Spleen (tissue), 11 donors: ENCODE results near the gene EIF4A3. TPM values are rescaled to one million over a fixed set of nuclear protein-coding genes. Genes with fewer than 3 reads are reported as not detected.

Experiments used
- DNase-seq: peaks from one replicate; pipeline ENCODE4 v3.0.0-alpha.2; 2020
- H3K27ac ChIP-seq, 8 donors: fragments of 200-600 bp; sonication (generic) in 7 of 8; 1 replicate in 4 of 8; 2 replicates in 4 of 8; pipeline versions ENCODE4 v1.5.0 to v1.8.0; 2016 to 2021; ENCODE audit warnings: inconsistent platforms in 4 of 8, mild to moderate bottlenecking in 4 of 8, moderate library complexity in 1 of 8
- H3K27me3 ChIP-seq, 7 donors: fragments of 200-600 bp; sonication (generic) in 6 of 7; replicated peaks in 1 of 7; 1 replicate in 4 of 7; 2 replicates in 3 of 7; pipeline versions ENCODE4 v1.5.0 to v1.8.0; 2016 to 2021; ENCODE audit warnings: inconsistent platforms in 3 of 7, mild to moderate bottlenecking in 1 of 7
- H3K36me3 ChIP-seq, 6 donors: fragments of 200-600 bp; sonication (generic) in 5 of 6; 1 replicate in 4 of 6; 2 replicates in 2 of 6; pipeline versions ENCODE4 v1.5.0 to v1.8.0; 2016 to 2021; ENCODE audit warnings: inconsistent platforms in 2 of 6
- H3K4me1 ChIP-seq, 6 donors: fragments of 200-600 bp; sonication (generic) in 5 of 6; 1 replicate in 3 of 6; 2 replicates in 3 of 6; pipeline versions ENCODE4 v1.5.0 to v1.8.0; 2016 to 2021; ENCODE audit warnings: inconsistent platforms in 3 of 6
- H3K4me3 ChIP-seq, 8 donors: fragments of 200-600 bp; sonication (generic) in 7 of 8; 1 replicate in 4 of 8; 2 replicates in 4 of 8; pipeline versions ENCODE4 v1.5.0 to v1.8.0; 2016 to 2021; ENCODE audit warnings: inconsistent platforms in 4 of 8, mild to moderate bottlenecking in 4 of 8, moderate library complexity in 2 of 8
- H3K9me3 ChIP-seq, 8 donors: fragments of 200-600 bp; sonication (generic) in 7 of 8; 1 replicate in 4 of 8; 2 replicates in 4 of 8; pipeline versions ENCODE4 v1.5.0 to v1.8.0; 2016 to 2021; ENCODE audit warnings: inconsistent platforms in 4 of 8
- POLR2A ChIP-seq, 3 donors: fragments of 450-650 bp; IDR thresholded peaks; one replicate each; pipeline ENCODE4 v1.5.1; 2017; ENCODE audit warnings: antibody characterized with exemption in 3 of 3, mild to moderate bottlenecking in 1 of 3
- POLR2AphosphoS5 ChIP-seq, 3 donors: sonication (generic); formaldehyde crosslinking; IDR thresholded peaks; one replicate each; pipeline ENCODE4 v1.5.1; 2017; ENCODE audit warnings: antibody characterized with exemption in 3 of 3
- WGBS, 5 donors: extraction: QIAGEN DNeasy Blood & Tissue Kit in 3 of 5; methylation state at CpG; one replicate each; pipeline versions ENCODE4 v1.1.5 to v1.1.7; 2013 to 2018; 5-methylcytosine and 5-hydroxymethylcytosine counted together
- intact Hi-C: fragments of 100-400 bp; cut with DNase I; formaldehyde crosslinking; loops from one replicate; pipeline ENCODE4 v1.15.0; 2023; ENCODE audit warnings: low total_unique reads
- polyA plus RNA-seq, 3 donors: library from polyadenylated mRNA; stranded (reverse); fragments of 200-250 nt; gene quantifications; one replicate each; pipeline ENCODE4 v1.2.1, GENCODE V29; 2013
- total RNA-seq, 7 donors: library from RNA; depleted of rRNA in 3 of 7; stranded (reverse); fragments of >200 nt in 3 of 7; fragmentation: NEBNext Ultra II Directional in 4 of 7; extraction: Animal tissue kit (Norgen Biotek cat#: 25700) in 4 of 7; gene quantifications; one replicate each; pipeline versions ENCODE4 v1.1.0 to v1.2.1, GENCODE V29; 2016 to 2021
- TF ChIP-seq, protein P1 (sequence below), 11 experiments: fragments of 200-600 bp in 7 of 11; fragments of 450-650 bp in 4 of 11; sonication (generic) in 4 of 11; IDR thresholded peaks in 8 of 11; conservative IDR thresholded peaks in 3 of 11; 1 replicate in 7 of 11; 2 replicates in 4 of 11; pipeline versions ENCODE4 v1.4.0 to v1.8.0; 2016 to 2021; ENCODE audit warnings: antibody characterized with exemption in 11 of 11, inconsistent platforms in 4 of 11, mild to moderate bottlenecking in 1 of 11
- donor health status: healthy with polysubstance abuse.
- donor health status: DM: no; HTN: no; CAD: no; lungs with moderate emphysema.
- donor health status: DM: no; HTN: no; CAD: no.
- donor health status: Bipolar disorder and iron deficiency.
- donor health status: healthy.
- donor health status: DM: no; HTN: no; CAD: no.
- donor health status: DM: yes; HTN: yes; CAD: no.

The EIF4A3 gene
- total and polyA plus RNA-seq, 10 donors = 37.3 to 79.5 (median 63.6) TPM

DNA sequence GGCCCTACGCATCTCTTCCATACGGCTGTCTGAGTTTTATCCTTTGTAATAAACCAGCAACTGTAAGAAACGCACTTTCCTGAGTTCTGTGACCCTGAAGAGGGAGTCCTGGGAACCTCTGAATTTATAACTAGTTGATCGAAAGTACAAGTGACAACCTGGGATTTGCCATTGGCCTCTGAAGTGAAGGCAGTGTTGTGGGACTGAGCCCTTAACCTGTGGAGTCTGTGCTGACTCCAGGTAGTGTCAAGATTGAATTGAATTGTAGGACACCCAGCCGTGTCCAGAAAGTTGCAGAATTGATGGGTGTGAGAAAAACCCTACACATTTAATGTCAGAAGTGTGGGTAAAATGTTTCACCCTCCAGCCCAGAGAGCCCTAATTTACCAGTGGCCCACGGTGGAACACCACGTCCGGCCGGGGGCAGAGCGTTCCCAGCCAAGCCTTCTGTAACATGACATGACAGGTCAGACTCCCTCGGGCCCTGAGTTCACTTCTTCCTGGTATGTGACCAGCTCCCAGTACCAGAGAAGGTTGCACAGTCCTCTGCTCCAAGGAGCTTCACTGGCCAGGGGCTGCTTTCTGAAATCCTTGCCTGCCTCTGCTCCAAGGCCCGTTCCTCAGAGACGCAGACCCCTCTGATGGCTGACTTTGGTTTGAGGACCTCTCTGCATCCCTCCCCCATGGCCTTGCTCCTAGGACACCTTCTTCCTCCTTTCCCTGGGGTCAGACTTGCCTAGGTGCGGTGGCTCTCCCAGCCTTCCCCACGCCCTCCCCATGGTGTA lies 44.1 kb downstream of the EIF4A3 start:
- H3K27ac ChIP-seq = no peak overlapping the region
- H3K9me3 ChIP-seq = no peaks in the 10 kb centered on the region
- TF ChIP-seq POLR2AphosphoS5 (IDR thresholded peaks at IDR 0.05) (no peak), POLR2A (IDR thresholded peaks at IDR 0.05) (no peak)
- H3K4me3 ChIP-seq = peak overlapping the region in 6 of 8 donors; percentile 73 to 94 (median 81)
- peaks cover 0 to 22% (median 0%) of the 10 kb centered on the region in 6 donors for H3K36me3 ChIP-seq
- 86 to 92% (median 90%) methylated on average over 15 of the region's 15 CpGs for WGBS, 5 donors
- DNase-seq = peak; percentile 67
- peaks cover 14 to 47% (median 31%) of the 10 kb centered on the region in 6 donors for H3K4me1 ChIP-seq
- H3K27me3 ChIP-seq = no peaks in the 10 kb centered on the region
- intact Hi-C loops = no loop called here

DNA sequence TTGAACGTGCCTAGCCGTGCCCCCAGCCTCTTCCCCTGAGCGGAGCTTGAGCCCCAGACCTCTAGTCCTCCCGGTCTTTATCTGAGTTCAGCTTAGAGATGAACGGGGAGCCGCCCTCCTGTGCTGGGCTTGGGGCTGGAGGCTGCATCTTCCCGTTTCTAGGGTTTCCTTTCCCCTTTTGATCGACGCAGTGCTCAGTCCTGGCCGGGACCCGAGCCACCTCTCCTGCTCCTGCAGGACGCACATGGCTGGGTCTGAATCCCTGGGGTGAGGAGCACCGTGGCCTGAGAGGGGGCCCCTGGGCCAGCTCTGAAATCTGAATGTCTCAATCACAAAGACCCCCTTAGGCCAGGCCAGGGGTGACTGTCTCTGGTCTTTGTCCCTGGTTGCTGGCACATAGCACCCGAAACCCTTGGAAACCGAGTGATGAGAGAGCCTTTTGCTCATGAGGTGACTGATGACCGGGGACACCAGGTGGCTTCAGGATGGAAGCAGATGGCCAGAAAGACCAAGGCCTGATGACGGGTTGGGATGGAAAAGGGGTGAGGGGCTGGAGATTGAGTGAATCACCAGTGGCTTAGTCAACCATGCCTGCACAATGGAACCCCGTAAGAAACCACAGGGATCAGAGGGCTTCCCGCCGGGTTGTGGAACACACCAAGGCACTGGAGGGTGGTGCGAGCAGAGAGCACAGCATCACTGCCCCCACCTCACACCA lies 44.8 kb downstream of the EIF4A3 start:
- TF ChIP-seq POLR2A (IDR thresholded peaks at IDR 0.05) (no peak), POLR2AphosphoS5 (IDR thresholded peaks at IDR 0.05) (no peak)
- TF ChIP-seq, protein P1, sequence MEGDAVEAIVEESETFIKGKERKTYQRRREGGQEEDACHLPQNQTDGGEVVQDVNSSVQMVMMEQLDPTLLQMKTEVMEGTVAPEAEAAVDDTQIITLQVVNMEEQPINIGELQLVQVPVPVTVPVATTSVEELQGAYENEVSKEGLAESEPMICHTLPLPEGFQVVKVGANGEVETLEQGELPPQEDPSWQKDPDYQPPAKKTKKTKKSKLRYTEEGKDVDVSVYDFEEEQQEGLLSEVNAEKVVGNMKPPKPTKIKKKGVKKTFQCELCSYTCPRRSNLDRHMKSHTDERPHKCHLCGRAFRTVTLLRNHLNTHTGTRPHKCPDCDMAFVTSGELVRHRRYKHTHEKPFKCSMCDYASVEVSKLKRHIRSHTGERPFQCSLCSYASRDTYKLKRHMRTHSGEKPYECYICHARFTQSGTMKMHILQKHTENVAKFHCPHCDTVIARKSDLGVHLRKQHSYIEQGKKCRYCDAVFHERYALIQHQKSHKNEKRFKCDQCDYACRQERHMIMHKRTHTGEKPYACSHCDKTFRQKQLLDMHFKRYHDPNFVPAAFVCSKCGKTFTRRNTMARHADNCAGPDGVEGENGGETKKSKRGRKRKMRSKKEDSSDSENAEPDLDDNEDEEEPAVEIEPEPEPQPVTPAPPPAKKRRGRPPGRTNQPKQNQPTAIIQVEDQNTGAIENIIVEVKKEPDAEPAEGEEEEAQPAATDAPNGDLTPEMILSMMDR (IDR thresholded peaks at IDR 0.05 in 8 of 11, conservative IDR thresholded peaks at IDR 0.05 in 3 of 11) = no peak
- WGBS, 5 donors = 31 to 48% (median 33%) methylated on average over 16 to 21 of the region's 21 CpGs
- H3K4me1 ChIP-seq = peaks cover 14 to 47% (median 31%) of the 10 kb centered on the region in 6 donors
- H3K27me3 ChIP-seq = no peaks in the 10 kb centered on the region
- intact Hi-C loops = no loop called here
- peaks cover 0 to 15% (median 0%) of the 10 kb centered on the region in 6 donors for H3K36me3 ChIP-seq
- DNase-seq = peak; percentile 72
- no peaks in the 10 kb centered on the region for H3K9me3 ChIP-seq
- peak overlapping the region; percentile 42 to 95 (median 88) for H3K27ac ChIP-seq
- peak overlapping the region; percentile 68 to 95 (median 81) for H3K4me3 ChIP-seq

DNA sequence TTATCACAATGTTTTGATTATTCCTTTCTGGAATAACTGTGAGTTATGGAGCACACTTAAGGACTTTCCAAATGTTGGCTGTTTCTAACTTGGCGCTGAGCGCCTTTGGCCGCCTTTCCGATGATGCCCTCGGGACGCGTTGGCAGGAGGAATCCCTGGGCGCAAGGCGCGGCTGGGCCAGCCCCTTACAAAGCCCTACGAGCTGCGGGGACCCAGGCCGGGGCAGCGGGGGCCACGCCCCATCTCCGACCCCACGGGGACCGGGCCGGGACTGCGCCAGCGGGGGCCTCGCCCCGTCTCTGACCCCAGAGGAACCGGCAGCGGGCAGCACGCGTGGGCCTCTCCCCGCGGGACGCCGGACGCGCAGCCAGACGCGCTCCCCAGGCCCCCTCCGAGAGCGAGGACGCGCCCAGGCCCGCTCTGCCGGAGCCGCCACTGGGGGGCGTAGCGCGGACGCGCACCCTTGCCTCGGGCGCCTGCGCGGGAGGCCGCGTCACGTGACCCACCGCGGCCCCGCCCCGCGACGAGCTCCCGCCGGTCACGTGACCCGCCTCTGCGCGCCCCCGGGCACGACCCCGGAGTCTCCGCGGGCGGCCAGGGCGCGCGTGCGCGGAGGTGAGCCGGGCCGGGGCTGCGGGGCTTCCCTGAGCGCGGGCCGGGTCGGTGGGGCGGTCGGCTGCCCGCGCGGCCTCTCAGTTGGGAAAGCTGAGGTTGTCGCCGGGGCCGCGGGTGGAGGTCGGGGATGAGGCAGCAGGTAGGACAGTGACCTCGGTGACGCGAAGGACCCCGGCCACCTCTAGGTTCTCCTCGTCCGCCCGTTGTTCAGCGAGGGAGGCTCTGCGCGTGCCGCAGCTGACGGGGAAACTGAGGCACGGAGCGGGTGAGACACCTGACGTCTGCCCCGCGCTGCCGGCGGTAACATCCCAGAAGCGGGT lies 45.6 kb downstream of the EIF4A3 start, which contains the start of gene GAA:
TSS of gene GAA (plus strand) at position 571 of the 935 bp plus-strand sequence. CDS start 3,006 bp downstream, outside the sequence.
- peak; percentile 97 for DNase-seq
- Histone ChIP-seq H3K4me3 (peak within 1 kb of the TSS; percentile 68 to 95 (median 81)), H3K9me3 (no peaks in the 10 kb centered on the region), H3K27ac (peak within 1 kb of the TSS; percentile 68 to 95 (median 88)), H3K4me1 (peaks cover 14 to 47% (median 31%) of the 10 kb centered on the region in 6 donors), H3K36me3 (peaks cover 0 to 8% (median 0%) of the 10 kb centered on the region in 6 donors), H3K27me3 (peaks cover 0 to 3% (median 0%) of the 10 kb centered on the region in 7 donors)
- 0 to 1% (median 0%) methylated on average over 8 to 114 of the region's 114 CpGs for WGBS, 5 donors
- TF ChIP-seq POLR2AphosphoS5 (IDR thresholded peaks at IDR 0.05) (peak; percentile 84 to 87 (median 84)), POLR2A (IDR thresholded peaks at IDR 0.05) (peak in 2 of 3 donors; percentile 15 to 24)
- TF ChIP-seq, protein P1 (IDR thresholded peaks at IDR 0.05 in 8 of 11, conservative IDR thresholded peaks at IDR 0.05 in 3 of 11) = peak; percentile 26 to 98 (median 93)
- intact Hi-C loops = no loop called here

DNA sequence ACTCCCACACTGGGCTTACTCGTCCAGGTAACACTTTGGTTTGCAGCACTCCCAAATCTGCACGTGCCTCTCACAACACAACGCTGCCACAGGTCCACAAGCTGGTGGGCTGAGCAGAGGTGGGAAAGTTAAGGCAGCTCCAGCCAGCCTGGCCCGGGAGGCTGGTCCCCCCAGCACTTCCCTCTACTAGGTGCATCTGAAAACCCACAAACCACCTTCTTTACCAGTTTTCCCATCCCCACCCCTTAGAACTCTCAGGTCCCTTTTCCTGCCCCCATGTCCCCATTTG lies 46.9 kb downstream of the EIF4A3 start:
- Histone ChIP-seq H3K4me3 (peak overlapping the region in 1 of 8 donors; percentile 94), H3K4me1 (peaks cover 14 to 45% (median 31%) of the 10 kb centered on the region in 6 donors), H3K9me3 (no peaks in the 10 kb centered on the region), H3K36me3 (no peaks in the 10 kb centered on the region), H3K27ac (peak overlapping the region in 1 of 8 donors; percentile 95), H3K27me3 (peaks cover 0 to 3% (median 0%) of the 10 kb centered on the region in 7 donors)
- WGBS, 5 donors = 68 to 79% (median 73%) methylated on average over 4 of the region's 4 CpGs
- intact Hi-C loops = no loop called here
- peak; percentile 41 for DNase-seq
- TF ChIP-seq POLR2A (IDR thresholded peaks at IDR 0.05) (no peak), POLR2AphosphoS5 (IDR thresholded peaks at IDR 0.05) (no peak)
- TF ChIP-seq, protein P1 (IDR thresholded peaks at IDR 0.05 in 8 of 11, conservative IDR thresholded peaks at IDR 0.05 in 3 of 11) = no peak
